OCI-LY1 (cell line): ENCODE measurements around the gene CCDC68.

Experiments used
- EZH2 ChIP-seq: fragments of 200-600 bp; sonication (generic), shearing (Covaris generic); IDR thresholded peaks from 2 replicates; pipeline ENCODE4 v1.8.0; 2017; ENCODE audit warnings: borderline replicate concordance, mixed run types, mild to moderate bottlenecking, antibody characterized with exemption, low read length, moderate library complexity, mixed read lengths
- TF ChIP-seq, protein P1 (sequence below): fragments of 200-600 bp; sonication (generic), shearing (Covaris generic); IDR thresholded peaks from 2 replicates; pipeline ENCODE4 v1.5.1; 2017; ENCODE audit warnings: mild to moderate bottlenecking, antibody characterized with exemption, low read length, moderate library complexity, mixed read lengths

DNA sequence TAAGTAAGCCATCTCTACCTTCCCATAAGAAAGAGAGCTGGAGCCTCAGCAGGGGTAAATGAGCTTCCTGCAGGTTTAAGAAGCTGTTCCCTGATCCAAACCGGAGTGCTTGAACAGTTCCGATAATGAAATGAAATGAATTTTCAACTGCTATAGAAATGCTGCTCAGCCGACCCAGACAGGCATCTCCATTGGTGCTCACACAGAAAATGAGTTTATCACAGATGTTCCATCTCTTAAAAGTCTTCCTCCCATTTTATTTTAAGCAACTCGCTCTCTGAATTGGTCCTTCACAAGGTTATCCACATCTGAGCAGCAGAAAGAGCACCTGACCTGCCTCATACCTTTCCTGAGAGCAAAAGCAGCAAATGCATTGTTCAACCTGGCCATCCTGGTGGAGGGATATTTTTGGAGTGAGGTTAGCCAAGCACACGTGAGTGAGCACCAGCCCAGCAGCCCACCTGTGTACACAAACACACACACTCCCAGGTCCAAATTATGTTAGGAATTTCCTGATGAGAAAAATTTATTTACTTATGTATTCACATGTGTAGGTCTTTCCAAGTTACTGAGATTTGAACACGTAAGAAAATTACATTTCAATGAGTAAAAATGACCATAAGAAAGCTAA, 42.2 kb upstream of the CCDC68 start:
- TF ChIP-seq, protein P1, sequence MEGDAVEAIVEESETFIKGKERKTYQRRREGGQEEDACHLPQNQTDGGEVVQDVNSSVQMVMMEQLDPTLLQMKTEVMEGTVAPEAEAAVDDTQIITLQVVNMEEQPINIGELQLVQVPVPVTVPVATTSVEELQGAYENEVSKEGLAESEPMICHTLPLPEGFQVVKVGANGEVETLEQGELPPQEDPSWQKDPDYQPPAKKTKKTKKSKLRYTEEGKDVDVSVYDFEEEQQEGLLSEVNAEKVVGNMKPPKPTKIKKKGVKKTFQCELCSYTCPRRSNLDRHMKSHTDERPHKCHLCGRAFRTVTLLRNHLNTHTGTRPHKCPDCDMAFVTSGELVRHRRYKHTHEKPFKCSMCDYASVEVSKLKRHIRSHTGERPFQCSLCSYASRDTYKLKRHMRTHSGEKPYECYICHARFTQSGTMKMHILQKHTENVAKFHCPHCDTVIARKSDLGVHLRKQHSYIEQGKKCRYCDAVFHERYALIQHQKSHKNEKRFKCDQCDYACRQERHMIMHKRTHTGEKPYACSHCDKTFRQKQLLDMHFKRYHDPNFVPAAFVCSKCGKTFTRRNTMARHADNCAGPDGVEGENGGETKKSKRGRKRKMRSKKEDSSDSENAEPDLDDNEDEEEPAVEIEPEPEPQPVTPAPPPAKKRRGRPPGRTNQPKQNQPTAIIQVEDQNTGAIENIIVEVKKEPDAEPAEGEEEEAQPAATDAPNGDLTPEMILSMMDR = no peak
- no peak for TF ChIP-seq EZH2
